ENCODE data around the gene RANBP1.

The RANBP1 gene

GRCh38 chr22:20175597-20175900, 59.6 kb downstream of the RANBP1 start:
- Mint-ChIP-seq H3K36me3 (ENCODE audit: low read depth) (no peaks in the 10 kb centered on the region), H3K4me1 (peaks cover 5% of the 10 kb centered on the region), H3K9me3 (no peaks in the 10 kb centered on the region), H3K4me3 (no peak overlapping the region), H3K27me3 (ENCODE audit: low read depth) (peaks cover 10% of the 10 kb centered on the region), H3K27ac (no peak overlapping the region)
- no peak for TF ChIP-seq CTCF (IDR thresholded peaks at IDR 0.05; ENCODE audit: unreplicated experiment in 3 of 3)

- H3K4me3 Mint-ChIP-seq, result no peak overlapping the region
- peaks cover 5% of the 10 kb centered on the region for H3K4me1 Mint-ChIP-seq
- no peak for TF ChIP-seq CTCF (IDR thresholded peaks at IDR 0.05; ENCODE audit: unreplicated experiment in 3 of 3)
- H3K36me3 Mint-ChIP-seq (ENCODE audit: low read depth), result no peaks in the 10 kb centered on the region
- H3K27ac Mint-ChIP-seq, result no peak overlapping the region
- no peaks in the 10 kb centered on the region for H3K9me3 Mint-ChIP-seq
- H3K27me3 Mint-ChIP-seq (ENCODE audit: low read depth), result peaks cover 10% of the 10 kb centered on the region
Observed at GRCh38 chr22:20176421-20177085, 60.6 kb downstream of the RANBP1 start.

Data from nephron (organoid).